ENCODE results near the gene KRTAP5-8.
"Not testable (repeated sequence)": the region's sequence is repeated elsewhere in the genome, so short reads cannot be mapped to it uniquely, and the experiment has no call there.

DNA sequence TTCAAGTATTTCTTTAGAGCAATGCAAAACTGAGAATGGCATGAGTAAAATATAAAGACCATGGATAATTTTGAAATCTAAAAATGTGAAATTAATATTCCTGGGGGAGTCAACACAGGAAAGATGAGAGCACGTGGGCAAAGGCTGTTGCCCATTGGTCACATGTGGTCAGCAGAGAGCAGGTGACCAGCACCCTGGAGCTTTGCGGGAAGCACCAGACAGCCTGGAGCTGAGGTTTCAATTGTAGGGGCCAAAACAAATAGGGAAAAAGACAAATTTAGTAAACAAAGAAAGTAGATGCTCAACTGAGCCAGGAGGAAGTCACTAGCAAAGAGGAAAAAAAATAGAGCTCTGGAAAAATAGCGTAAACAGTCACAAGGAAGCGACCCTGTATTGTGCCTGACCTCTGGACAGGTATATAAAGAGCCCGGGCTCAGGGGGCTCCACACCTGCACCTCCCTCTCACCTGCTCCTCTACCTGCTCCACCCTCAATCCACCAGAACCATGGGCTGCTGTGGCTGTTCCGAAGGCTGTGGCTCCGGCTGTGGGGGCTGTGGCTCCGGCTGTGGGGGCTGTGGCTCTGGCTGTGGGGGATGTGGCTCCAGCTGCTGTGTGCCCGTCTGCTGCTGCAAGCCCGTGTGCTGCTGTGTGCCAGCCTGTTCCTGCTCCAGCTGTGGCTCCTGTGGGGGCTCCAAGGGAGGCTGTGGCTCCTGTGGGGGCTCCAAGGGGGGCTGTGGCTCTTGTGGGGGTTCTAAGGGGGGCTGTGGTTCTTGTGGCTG is 10.8 kb upstream of the KRTAP5-8 start, which contains the start of gene KRTAP5-7:
- TF ChIP-seq POLR2A (IDR thresholded peaks at IDR 0.05; ENCODE audit: low read depth, low read length); EZH2 (IDR thresholded peaks at IDR 0.05; ENCODE audit: borderline replicate concordance, low read depth, low read length, severe bottlenecking); POLR2AphosphoS5 (IDR thresholded peaks at IDR 0.05; ENCODE audit: insufficient read depth, low read depth, low read length); MYC (IDR thresholded peaks at IDR 0.05; ENCODE audit: low read depth, low read length); JUN (IDR thresholded peaks at IDR 0.05; ENCODE audit: borderline replicate concordance, insufficient read depth, insufficient read length, low read depth); GATA2 (IDR thresholded peaks at IDR 0.05; ENCODE audit: insufficient read depth, insufficient read length, low read depth, low read length); FOS (IDR thresholded peaks at IDR 0.05; ENCODE audit: borderline replicate concordance, insufficient read depth, low read length): not testable (repeated sequence)
- TF ChIP-seq, protein P1, sequence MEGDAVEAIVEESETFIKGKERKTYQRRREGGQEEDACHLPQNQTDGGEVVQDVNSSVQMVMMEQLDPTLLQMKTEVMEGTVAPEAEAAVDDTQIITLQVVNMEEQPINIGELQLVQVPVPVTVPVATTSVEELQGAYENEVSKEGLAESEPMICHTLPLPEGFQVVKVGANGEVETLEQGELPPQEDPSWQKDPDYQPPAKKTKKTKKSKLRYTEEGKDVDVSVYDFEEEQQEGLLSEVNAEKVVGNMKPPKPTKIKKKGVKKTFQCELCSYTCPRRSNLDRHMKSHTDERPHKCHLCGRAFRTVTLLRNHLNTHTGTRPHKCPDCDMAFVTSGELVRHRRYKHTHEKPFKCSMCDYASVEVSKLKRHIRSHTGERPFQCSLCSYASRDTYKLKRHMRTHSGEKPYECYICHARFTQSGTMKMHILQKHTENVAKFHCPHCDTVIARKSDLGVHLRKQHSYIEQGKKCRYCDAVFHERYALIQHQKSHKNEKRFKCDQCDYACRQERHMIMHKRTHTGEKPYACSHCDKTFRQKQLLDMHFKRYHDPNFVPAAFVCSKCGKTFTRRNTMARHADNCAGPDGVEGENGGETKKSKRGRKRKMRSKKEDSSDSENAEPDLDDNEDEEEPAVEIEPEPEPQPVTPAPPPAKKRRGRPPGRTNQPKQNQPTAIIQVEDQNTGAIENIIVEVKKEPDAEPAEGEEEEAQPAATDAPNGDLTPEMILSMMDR (IDR thresholded peaks at IDR 0.05; ENCODE audit: extremely low read depth in 1 of 2, insufficient read depth in 1 of 2, low read depth in 1 of 2, low read length in 2 of 2): not testable (repeated sequence)
- TF ChIP-seq, protein P2, sequence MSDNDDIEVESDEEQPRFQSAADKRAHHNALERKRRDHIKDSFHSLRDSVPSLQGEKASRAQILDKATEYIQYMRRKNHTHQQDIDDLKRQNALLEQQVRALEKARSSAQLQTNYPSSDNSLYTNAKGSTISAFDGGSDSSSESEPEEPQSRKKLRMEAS (IDR thresholded peaks at IDR 0.05; ENCODE audit: insufficient read depth, insufficient read length): not testable (repeated sequence)
